IMR-90 (cell line): ENCODE results near the gene LUC7L3. TPM values are rescaled to one million over a fixed set of nuclear protein-coding genes. Genes with fewer than 3 reads are reported as not detected.

Source experiments
- ATAC-seq: fragments of 200-7000 bp; cut with Tn5 transposase; 2 replicates; pipeline ENCODE4 v1.9.1; 2020; ENCODE audit warnings: low read depth, mild to moderate bottlenecking, moderate library complexity
- BruUV-seq: library from RNA; stranded (reverse); fragments of 400-500 nt; replicated peaks from 2 replicates; lab custom pipeline; 2021; lab: Mats Ljungman, UMichigan
- CTCF ChIA-PET: fragments of 300-600 bp; formaldehyde crosslinking; extraction: SDS; loops from one replicate; lab custom pipeline; 2021; ENCODE audit warnings: antibody characterized with exemption; lab: Yijun Ruan, JAX
- POLR2A ChIA-PET: fragments of 300-600 bp; sonication (Branson Sonifier 250); formaldehyde crosslinking; loops from one replicate; lab custom pipeline; 2022; ENCODE audit warnings: antibody characterized with exemption; ENCODE audit not compliant: unreplicated experiment; lab: Charles Lee
- DNase-seq: peaks from one replicate; pipeline ENCODE4 v3.0.0; 2013
- H2AFZ ChIP-seq: replicated peaks from 2 replicates; pipeline ENCODE3; 2013; ENCODE audit warnings: low read length, mild to moderate bottlenecking; ENCODE audit not compliant: poor library complexity
- H2AK5ac ChIP-seq: 2 replicates; pipeline ENCODE4 v1.6.1; 2013; ENCODE audit warnings: low read depth, low read length, inconsistent platforms
- H2AK9ac ChIP-seq: replicated peaks from 2 replicates; pipeline ENCODE3; 2013; ENCODE audit warnings: mild to moderate bottlenecking, low read depth, low read length, moderate library complexity; ENCODE audit not compliant: poor library complexity
- H2BK120ac ChIP-seq: 2 replicates; pipeline ENCODE4 v1.6.1; 2013; ENCODE audit warnings: low read depth, low read length, inconsistent platforms
- H2BK15ac ChIP-seq: 3 replicates; pipeline ENCODE4 v1.6.1; 2013; ENCODE audit warnings: low read depth, low read length, inconsistent platforms
- H2BK20ac ChIP-seq: 2 replicates; pipeline ENCODE4 v1.6.1; 2013; ENCODE audit warnings: low read depth, mild to moderate bottlenecking, inconsistent platforms, low read length, moderate library complexity
- H2BK5ac ChIP-seq: 2 replicates; pipeline ENCODE4 v1.6.1; 2013; ENCODE audit warnings: mild to moderate bottlenecking, low read depth, low read length, inconsistent platforms; ENCODE audit not compliant: poor library complexity, severe bottlenecking
- H3K14ac ChIP-seq: replicated peaks from 2 replicates; pipeline ENCODE4 v1.6.1; 2013; ENCODE audit warnings: low read depth, low read length, inconsistent platforms
- H3K18ac ChIP-seq: 2 replicates; pipeline ENCODE4 v1.6.1; 2013; ENCODE audit warnings: low read depth, low read length, control low read depth
- H3K23ac ChIP-seq: 2 replicates; pipeline ENCODE4 v1.6.1; 2013; ENCODE audit warnings: low read depth, low read length, inconsistent platforms
- H3K27ac ChIP-seq: 2 replicates; pipeline ENCODE4 v1.5.1; 2013; ENCODE audit warnings: mild to moderate bottlenecking, control low read depth, low read length; ENCODE audit not compliant: insufficient read depth
- H3K27me3 ChIP-seq: 2 replicates; pipeline ENCODE4 v1.6.1; 2013; ENCODE audit warnings: low read length; ENCODE audit not compliant: control insufficient read depth, insufficient read depth
- H3K36me3 ChIP-seq: 2 replicates; pipeline ENCODE4 v1.6.1; 2013; ENCODE audit warnings: low read length, mixed read lengths; ENCODE audit not compliant: control insufficient read depth, insufficient read depth
- H3K4ac ChIP-seq: 2 replicates; pipeline ENCODE4 v1.6.1; 2013; ENCODE audit warnings: low read depth, low read length, inconsistent platforms
- H3K4me1 ChIP-seq: 2 replicates; pipeline ENCODE4 v1.6.1; 2013; ENCODE audit warnings: low read length, mixed read lengths; ENCODE audit not compliant: control insufficient read depth, insufficient read depth
- H3K4me2 ChIP-seq: 2 replicates; pipeline ENCODE4 v1.6.1; 2013; ENCODE audit warnings: low read depth, mild to moderate bottlenecking, control low read depth, low read length, moderate library complexity
- H3K4me3 ChIP-seq: 2 replicates; pipeline ENCODE4 v1.5.1; 2013; ENCODE audit warnings: low read depth, mild to moderate bottlenecking, control low read depth, low read length, moderate library complexity; ENCODE audit not compliant: insufficient read depth
- H3K56ac ChIP-seq: 2 replicates; pipeline ENCODE4 v1.6.1; 2013; ENCODE audit warnings: low read length, inconsistent platforms; ENCODE audit not compliant: insufficient read depth; ENCODE audit errors: extremely low read depth
- H3K79me1 ChIP-seq, 2 experiments: 2 replicates each; pipeline ENCODE4 v1.6.1; 2013; ENCODE audit warnings: low read length in 2 of 2, inconsistent platforms in 1 of 2, low read depth in 1 of 2
- H3K9ac ChIP-seq: 2 replicates; pipeline ENCODE4 v1.6.1; 2013; ENCODE audit warnings: low read depth, low read length, control low read depth
- H3K9me1 ChIP-seq: 2 replicates; pipeline ENCODE4 v1.6.1; 2013; ENCODE audit warnings: low read length, inconsistent platforms; ENCODE audit not compliant: insufficient read depth
- H3K9me3 ChIP-seq: 2 replicates; pipeline ENCODE4 v1.6.1; 2013; ENCODE audit warnings: low read length; ENCODE audit not compliant: control insufficient read depth, insufficient read depth
- H4K20me1 ChIP-seq: 2 replicates; pipeline ENCODE4 v1.6.1; 2013; ENCODE audit warnings: low read length, inconsistent platforms; ENCODE audit not compliant: insufficient read depth
- H4K5ac ChIP-seq: 2 replicates; pipeline ENCODE4 v1.6.1; 2013; ENCODE audit warnings: mild to moderate bottlenecking, low read depth, low read length, control low read depth
- H4K8ac ChIP-seq, 2 experiments: 2 replicates each; pipeline ENCODE4 v1.6.1; 2013; ENCODE audit warnings: low read depth in 2 of 2, low read length in 2 of 2, control low read depth in 1 of 2, inconsistent platforms in 1 of 2
- H4K91ac ChIP-seq: 2 replicates; pipeline ENCODE4 v1.6.1; 2013; ENCODE audit warnings: low read depth, low read length, inconsistent platforms; ENCODE audit not compliant: insufficient read depth
- CEBPB ChIP-seq: IDR thresholded peaks from 2 replicates; pipeline ENCODE4 v1.6.1; 2012; ENCODE audit warnings: low read depth, low read length, improper control_type of control experiment
- CHD1 ChIP-seq: IDR thresholded peaks from 2 replicates; pipeline ENCODE4 v1.6.1; 2012; ENCODE audit warnings: low read depth, low read length, improper control_type of control experiment
- RAD21 ChIP-seq: IDR thresholded peaks from 2 replicates; pipeline ENCODE4 v1.6.1; 2012; ENCODE audit warnings: low read length, improper control_type of control experiment
- RFX5 ChIP-seq: IDR thresholded peaks from 2 replicates; pipeline ENCODE4 v1.8.0; 2012; ENCODE audit warnings: low read depth, mild to moderate bottlenecking, low read length, moderate library complexity
- WGBS, 2 experiments: methylation state at CpG; one replicate each; pipeline versions ENCODE4 v1.1.5 to v1.1.7; 2013; ENCODE audit warnings: missing lambda C conversion rate in 2 of 2; ENCODE audit not compliant: insufficient read length in 1 of 2; ENCODE audit errors: extremely low coverage in 2 of 2; 5-methylcytosine and 5-hydroxymethylcytosine counted together
- dilution Hi-C: fragments of 300-500 bp; cut with HindIII; formaldehyde crosslinking; loops from one replicate; pipeline ENCODE4 v1.14.3; 2018; ENCODE audit warnings: low sequenced_read_pairs; ENCODE audit not compliant: unreplicated experiment
- in situ Hi-C: fragments of 300-500 bp; cut with MboI; formaldehyde crosslinking; loops from 3 replicates; pipeline ENCODE4 v1.14.3; 2019; ENCODE audit warnings: low sequenced_read_pairs, inconsistent platforms, mixed read lengths
- intact Hi-C: fragments of 100-400 bp; cut with micrococcal nuclease; formaldehyde crosslinking; loops from 2 replicates; pipeline ENCODE4 v1.10.0; 2022
- polyA plus RNA-seq, 3 experiments: library from polyadenylated mRNA; depleted of rRNA; stranded (reverse); fragments of >200 nt; gene quantifications; 2 replicates each; pipeline ENCODE4 v1.2.3, GENCODE V29; 2012; ENCODE audit warnings: low replicate concordance in 1 of 3
- total RNA-seq: library from RNA; depleted of rRNA; stranded (reverse); fragments of >200 nt; gene quantifications from 2 replicates; pipeline ENCODE4 v1.2.3, GENCODE V29; 2012

The LUC7L3 gene
- total and polyA plus RNA-seq, 2 of the 4 experiments (the other 2 are of a cell fraction): 17.7 to 44.7 TPM

DNA sequence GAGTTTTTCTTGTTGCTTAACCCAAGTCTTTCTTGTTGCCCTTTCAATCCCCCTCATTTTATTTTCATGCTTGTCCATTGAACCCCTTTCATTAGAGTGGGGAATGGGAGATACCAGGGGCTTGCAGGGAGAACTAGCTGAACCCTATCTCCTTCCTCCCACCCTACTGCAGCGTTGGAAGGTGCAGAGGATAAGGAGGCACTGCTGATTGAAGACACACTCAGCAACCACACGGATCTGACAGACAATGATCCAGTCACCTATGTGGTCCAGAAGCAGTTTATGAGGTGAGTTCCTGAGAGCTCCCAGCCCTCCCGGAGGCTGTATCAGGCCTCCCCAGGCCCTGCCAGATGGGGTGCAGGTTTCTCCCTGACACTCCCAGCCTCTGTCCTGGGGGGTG, 44.2 kb upstream of the LUC7L3 start:
- in situ Hi-C loops (loop anchor here (5.0 kb wide), 1 partner anchor 38 kb away; no protein-coding TSS in a partner anchor), intact Hi-C loops (no loop called here), dilution Hi-C loops (no loop called here)
- Histone ChIP-seq H3K27ac (no peak overlapping the region), H3K4me2 (no peak overlapping the region), H2AK5ac (no peak overlapping the region), H3K18ac (no peak overlapping the region), H3K4ac (no peak overlapping the region), H3K9me1 (peaks cover 9% of the 10 kb centered on the region; the same call in 1 of the 2 replicates), H3K4me3 (no peak overlapping the region), H3K23ac (no peak overlapping the region), H3K14ac (no peak overlapping the region), H4K91ac (no peak overlapping the region), H3K36me3 (peaks cover 2% of the 10 kb centered on the region; the same call in 1 of the 2 replicates), H3K79me1 (no peaks in the 10 kb centered on the region), H4K20me1 (no peaks in the 10 kb centered on the region), H2BK5ac (no peak overlapping the region), H3K9me3 (no peaks in the 10 kb centered on the region), H2AK9ac (no peak overlapping the region), H2BK20ac (no peak overlapping the region), H3K27me3 (no peaks in the 10 kb centered on the region), H3K9ac (no peak overlapping the region), H4K5ac (no peak overlapping the region), H2BK120ac (no peak overlapping the region), H2AFZ (peak overlapping the region; percentile 46), H4K8ac (no peak overlapping the region), H2BK15ac (no peak overlapping the region), H3K56ac (no peak overlapping the region), H3K4me1 (peaks cover 9% of the 10 kb centered on the region)
- no peak for TF ChIP-seq CHD1
- TF ChIP-seq RAD21: no peak
- no peak for TF ChIP-seq RFX5
- no peak for TF ChIP-seq CEBPB
- ChIA-PET POLR2A (no interaction called here), CTCF (no interaction called here)
- WGBS, 2 experiments: 100% methylated on average over 1 of the region's 3 CpGs; no CpG with 5 or more reads in 1 of the 2 experiments
- no TSS peak for BruUV-seq
- no peak for ATAC-seq
- DNase-seq: no peak
